ENCODE data around the gene CNPY1. TPM values are rescaled to one million over a fixed set of nuclear protein-coding genes. Genes with fewer than 3 reads are reported as not detected.

The CNPY1 gene
- total RNA-seq, 1 donor from 2014 or later, result not detected

- DNase-seq, result no peak
- Histone ChIP-seq H3K9me3 (replicated peaks) (no peaks in the 10 kb centered on the region), H3K36me3 (no peaks in the 10 kb centered on the region), H3K4me3 (no peak overlapping the region), H3K27ac (replicated peaks) (no peak overlapping the region), H3K4me1 (no peaks in the 10 kb centered on the region), H3K27me3 (ENCODE audit: low read depth) (peaks cover 44% of the 10 kb centered on the region)
- no peak for TF ChIP-seq CTCF (IDR thresholded peaks at IDR 0.05; ENCODE audit: borderline replicate concordance)
- intact Hi-C loops (cut with micrococcal nuclease), result no loop called here
These were observed 24.6 kb upstream of the CNPY1 start for GRCh38 chr7:155570991-155571390.

GRCh38 chr7:155570171-155570958 lies 24.0 kb upstream of the CNPY1 start:
- TF ChIP-seq CTCF (IDR thresholded peaks at IDR 0.05; ENCODE audit: borderline replicate concordance), result no peak
- Histone ChIP-seq H3K36me3 (no peaks in the 10 kb centered on the region), H3K9me3 (replicated peaks) (no peaks in the 10 kb centered on the region), H3K4me3 (no peak overlapping the region), H3K27me3 (ENCODE audit: low read depth) (peaks cover 51% of the 10 kb centered on the region), H3K4me1 (no peaks in the 10 kb centered on the region), H3K27ac (replicated peaks) (no peak overlapping the region)
- intact Hi-C loops (cut with micrococcal nuclease), result no loop called here
- DNase-seq, result no peak

GRCh38 chr7:155569681-155570080 lies 23.3 kb upstream of the CNPY1 start:
- no peak overlapping the region for H3K4me3 ChIP-seq
- DNase-seq, result no peak
- no peaks in the 10 kb centered on the region for H3K36me3 ChIP-seq
- H3K27me3 ChIP-seq (ENCODE audit: low read depth), result peaks cover 54% of the 10 kb centered on the region
- H3K9me3 ChIP-seq (replicated peaks), result no peaks in the 10 kb centered on the region
- no peak overlapping the region for H3K27ac ChIP-seq (replicated peaks)
- intact Hi-C loops (cut with micrococcal nuclease), result no loop called here
- no peak for TF ChIP-seq CTCF (IDR thresholded peaks at IDR 0.05; ENCODE audit: borderline replicate concordance)
- no peaks in the 10 kb centered on the region for H3K4me1 ChIP-seq

GRCh38 chr7:155568842-155569494 lies 22.6 kb upstream of the CNPY1 start:
- H3K27ac ChIP-seq (replicated peaks), result no peak overlapping the region
- H3K4me3 ChIP-seq, result no peak overlapping the region
- H3K27me3 ChIP-seq (ENCODE audit: low read depth), result peaks cover 61% of the 10 kb centered on the region
- H3K9me3 ChIP-seq (replicated peaks), result no peaks in the 10 kb centered on the region
- DNase-seq, result no peak
- no peaks in the 10 kb centered on the region for H3K36me3 ChIP-seq
- TF ChIP-seq CTCF (IDR thresholded peaks at IDR 0.05; ENCODE audit: borderline replicate concordance), result no peak
- intact Hi-C loops (cut with micrococcal nuclease), result no loop called here
- no peaks in the 10 kb centered on the region for H3K4me1 ChIP-seq

- H3K9me3 ChIP-seq (replicated peaks), result no peaks in the 10 kb centered on the region
- no peak for TF ChIP-seq CTCF (IDR thresholded peaks at IDR 0.05; ENCODE audit: borderline replicate concordance)
- H3K27ac ChIP-seq (replicated peaks), result no peak overlapping the region
- H3K4me1 ChIP-seq, result no peaks in the 10 kb centered on the region
- no peaks in the 10 kb centered on the region for H3K36me3 ChIP-seq
- no peak overlapping the region for H3K4me3 ChIP-seq
- peaks cover 59% of the 10 kb centered on the region for H3K27me3 ChIP-seq (ENCODE audit: low read depth)
- DNase-seq, result no peak
- intact Hi-C loops (cut with micrococcal nuclease), result no loop called here
These were observed 21.9 kb upstream of the CNPY1 start for GRCh38 chr7:155568333-155568660.

All from left ventricle myocardium inferior (tissue), 1 donor.